ENCODE measurements around the gene LGR4. TPM values are rescaled to one million over a fixed set of nuclear protein-coding genes. Genes with fewer than 3 reads are reported as not detected.

The LGR4 gene
- total RNA-seq, 1 donor from 2014 or later: 51.5 TPM

DNA sequence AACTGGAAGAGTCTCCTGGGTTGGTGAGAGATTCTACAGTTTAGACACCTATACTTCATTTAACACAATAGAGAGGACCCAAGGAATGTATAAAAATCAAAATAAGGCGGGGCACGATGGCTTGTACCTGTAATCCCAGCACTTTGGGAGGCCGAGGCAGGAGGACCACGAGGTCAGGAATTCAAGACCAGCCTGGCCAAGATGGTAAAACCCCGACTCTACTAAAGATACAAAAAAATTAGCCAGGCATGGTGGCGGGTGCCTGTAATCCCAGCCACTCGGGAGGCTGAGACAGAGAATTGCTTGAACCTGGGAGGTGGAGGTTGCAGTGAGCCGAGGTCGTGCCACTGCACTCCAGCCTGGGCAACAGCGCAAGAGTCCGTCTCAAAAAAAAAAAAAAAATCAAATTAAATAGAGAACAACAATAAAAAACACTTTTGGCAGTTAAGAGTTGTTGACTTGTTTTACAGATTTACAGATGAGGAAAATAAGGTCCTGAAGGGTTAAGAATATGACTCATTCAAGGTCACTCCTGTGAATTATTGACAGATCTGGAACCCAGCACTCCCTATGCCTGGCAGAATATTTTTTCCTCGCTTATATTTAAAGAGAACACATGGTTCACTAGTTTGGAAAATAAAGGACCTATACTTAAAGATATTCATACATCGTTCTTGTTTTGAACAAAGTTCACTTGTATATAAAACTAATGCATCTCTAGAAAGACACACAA, 5.2 kb downstream of the LGR4 start:
- Mint-ChIP-seq H3K27me3 (ENCODE audit: low read depth) (peaks cover 3% of the 10 kb centered on the region), H3K4me1 (peaks cover 78% of the 10 kb centered on the region), H3K27ac (ENCODE audit: unreplicated experiment) (no peak overlapping the region), H3K9me3 (no peaks in the 10 kb centered on the region), H3K36me3 (ENCODE audit: low read depth) (no peaks in the 10 kb centered on the region), H3K4me3 (peak overlapping the region; percentile 89)
- TF ChIP-seq, protein P1, sequence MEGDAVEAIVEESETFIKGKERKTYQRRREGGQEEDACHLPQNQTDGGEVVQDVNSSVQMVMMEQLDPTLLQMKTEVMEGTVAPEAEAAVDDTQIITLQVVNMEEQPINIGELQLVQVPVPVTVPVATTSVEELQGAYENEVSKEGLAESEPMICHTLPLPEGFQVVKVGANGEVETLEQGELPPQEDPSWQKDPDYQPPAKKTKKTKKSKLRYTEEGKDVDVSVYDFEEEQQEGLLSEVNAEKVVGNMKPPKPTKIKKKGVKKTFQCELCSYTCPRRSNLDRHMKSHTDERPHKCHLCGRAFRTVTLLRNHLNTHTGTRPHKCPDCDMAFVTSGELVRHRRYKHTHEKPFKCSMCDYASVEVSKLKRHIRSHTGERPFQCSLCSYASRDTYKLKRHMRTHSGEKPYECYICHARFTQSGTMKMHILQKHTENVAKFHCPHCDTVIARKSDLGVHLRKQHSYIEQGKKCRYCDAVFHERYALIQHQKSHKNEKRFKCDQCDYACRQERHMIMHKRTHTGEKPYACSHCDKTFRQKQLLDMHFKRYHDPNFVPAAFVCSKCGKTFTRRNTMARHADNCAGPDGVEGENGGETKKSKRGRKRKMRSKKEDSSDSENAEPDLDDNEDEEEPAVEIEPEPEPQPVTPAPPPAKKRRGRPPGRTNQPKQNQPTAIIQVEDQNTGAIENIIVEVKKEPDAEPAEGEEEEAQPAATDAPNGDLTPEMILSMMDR (conservative IDR thresholded peaks at IDR 0.05): no peak
- no peak for DNase-seq (ENCODE audit: low read depth, low spot score)

DNA sequence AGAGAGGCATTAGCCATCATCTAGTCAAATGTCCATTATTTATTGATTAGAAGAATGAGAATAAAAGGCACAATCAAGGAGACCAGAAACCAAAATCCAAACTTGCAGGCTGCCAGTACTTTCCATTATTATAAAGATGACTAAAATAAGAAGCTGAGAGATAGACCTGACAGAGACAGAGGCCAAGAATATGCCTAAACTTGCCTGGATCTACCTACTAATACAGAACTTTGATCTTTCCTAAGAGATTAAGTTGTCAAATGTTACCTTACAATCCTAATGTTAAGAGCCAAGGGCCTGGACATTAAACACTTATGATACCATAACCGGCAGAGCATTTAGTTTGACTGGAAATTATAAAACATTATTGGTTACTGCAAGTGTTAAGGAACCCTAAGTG, 6.2 kb downstream of the LGR4 start:
- no peak for DNase-seq (ENCODE audit: low read depth, low spot score)
- Mint-ChIP-seq H3K4me3 (peak overlapping the region; percentile 54), H3K9me3 (no peaks in the 10 kb centered on the region), H3K4me1 (peaks cover 85% of the 10 kb centered on the region), H3K27ac (ENCODE audit: unreplicated experiment) (no peak overlapping the region), H3K27me3 (ENCODE audit: low read depth) (peaks cover 3% of the 10 kb centered on the region), H3K36me3 (ENCODE audit: low read depth) (no peaks in the 10 kb centered on the region)
- TF ChIP-seq, protein P1 (conservative IDR thresholded peaks at IDR 0.05): no peak

DNA sequence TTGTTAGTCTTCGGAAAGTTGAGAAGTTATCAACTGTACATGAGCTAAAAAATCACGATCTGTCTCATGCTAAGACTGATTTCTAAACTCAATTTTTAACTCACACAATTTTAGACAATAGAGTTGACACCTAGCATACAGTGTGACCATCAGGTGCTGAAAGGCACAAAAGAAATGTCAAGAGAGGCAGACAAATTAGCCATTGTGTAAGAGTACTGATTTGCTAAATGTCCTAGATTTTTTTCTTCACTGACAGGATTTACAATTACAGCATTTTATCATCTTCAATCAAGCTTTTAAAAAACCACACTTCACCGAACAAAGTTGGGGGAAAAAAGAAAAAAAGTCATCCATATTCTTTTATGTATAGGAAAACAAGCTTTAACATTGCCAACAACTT, 7.0 kb downstream of the LGR4 start:
- peak overlapping the region; percentile 20 for H3K27ac Mint-ChIP-seq (ENCODE audit: unreplicated experiment)
- TF ChIP-seq, protein P1 (conservative IDR thresholded peaks at IDR 0.05): no peak
- H3K27me3 Mint-ChIP-seq (ENCODE audit: low read depth): no peaks in the 10 kb centered on the region
- no peaks in the 10 kb centered on the region for H3K36me3 Mint-ChIP-seq (ENCODE audit: low read depth)
- no peak for DNase-seq (ENCODE audit: low read depth, low spot score)
- peaks cover 83% of the 10 kb centered on the region for H3K4me1 Mint-ChIP-seq
- no peaks in the 10 kb centered on the region for H3K9me3 Mint-ChIP-seq
- peak overlapping the region; percentile 10 for H3K4me3 Mint-ChIP-seq

DNA sequence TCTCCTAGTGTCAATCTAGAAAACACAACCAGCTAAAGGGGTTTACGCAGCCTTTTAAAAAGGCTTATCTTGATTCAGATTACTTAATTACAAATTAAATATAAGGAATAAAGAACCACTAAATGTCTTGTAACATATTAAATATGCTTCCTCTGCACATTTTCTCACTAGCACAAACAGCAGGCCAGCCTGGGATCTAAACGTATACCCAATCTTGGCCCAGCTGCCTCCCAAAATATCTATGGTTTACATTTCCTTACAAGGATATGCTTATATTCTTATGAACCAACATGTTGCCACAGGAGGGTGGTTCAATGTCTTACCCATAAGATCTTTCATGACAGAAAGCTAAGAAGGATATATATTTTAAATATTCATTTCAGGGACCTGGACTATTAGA, 7.7 kb downstream of the LGR4 start:
- Mint-ChIP-seq H3K4me3 (no peak overlapping the region), H3K9me3 (no peaks in the 10 kb centered on the region), H3K36me3 (ENCODE audit: low read depth) (no peaks in the 10 kb centered on the region), H3K27me3 (ENCODE audit: low read depth) (no peaks in the 10 kb centered on the region), H3K27ac (ENCODE audit: unreplicated experiment) (no peak overlapping the region), H3K4me1 (peaks cover 83% of the 10 kb centered on the region)
- TF ChIP-seq, protein P1 (conservative IDR thresholded peaks at IDR 0.05): no peak
- no peak for DNase-seq (ENCODE audit: low read depth, low spot score)

DNA sequence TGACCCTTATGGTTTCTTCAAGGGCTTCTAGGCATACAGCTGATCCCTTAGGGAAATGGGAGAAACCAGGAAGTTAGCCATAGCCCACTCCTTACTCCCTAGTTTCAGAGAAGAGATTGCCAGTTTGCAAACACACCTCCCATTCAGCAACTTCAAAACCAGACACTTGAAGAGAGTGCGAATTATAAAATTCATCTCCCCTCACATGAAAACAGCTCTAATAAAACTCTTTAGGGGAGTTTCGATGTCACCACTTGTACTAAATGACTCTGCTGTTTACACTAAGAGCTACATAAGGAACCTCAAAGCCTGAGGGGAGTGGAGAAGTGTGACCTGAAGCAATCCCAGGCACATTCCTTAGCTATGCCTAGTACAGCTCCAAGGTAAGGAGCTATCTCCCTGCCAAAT, 8.3 kb downstream of the LGR4 start:
- no peak for DNase-seq (ENCODE audit: low read depth, low spot score)
- Mint-ChIP-seq H3K36me3 (ENCODE audit: low read depth) (no peaks in the 10 kb centered on the region), H3K4me3 (peak overlapping the region; percentile 10), H3K9me3 (no peaks in the 10 kb centered on the region), H3K4me1 (peaks cover 80% of the 10 kb centered on the region), H3K27ac (ENCODE audit: unreplicated experiment) (no peak overlapping the region), H3K27me3 (ENCODE audit: low read depth) (no peaks in the 10 kb centered on the region)
- TF ChIP-seq, protein P1 (conservative IDR thresholded peaks at IDR 0.05): no peak
